Skeletal muscle satellite cell (primary cell): ENCODE data around the gene GBX1.

Source experiments
- H3K27me3 ChIP-seq: 2 replicates; pipeline ENCODE4 v1.7.0; 2013; ENCODE audit warnings: low read length; ENCODE audit not compliant: control insufficient read depth, insufficient read depth
- H3K36me3 ChIP-seq: 2 replicates; pipeline ENCODE4 v1.7.0; 2013; ENCODE audit warnings: mild to moderate bottlenecking, control low read depth, low read length; ENCODE audit not compliant: insufficient read depth
- H3K4me1 ChIP-seq: 2 replicates; pipeline ENCODE4 v1.7.0; 2013; ENCODE audit warnings: low read length; ENCODE audit not compliant: control insufficient read depth, insufficient read depth
- H3K4me2 ChIP-seq: 2 replicates; pipeline ENCODE4 v1.7.0; 2013; ENCODE audit warnings: mild to moderate bottlenecking, low read length
- H3K4me3 ChIP-seq: 2 replicates; pipeline ENCODE4 v1.7.0; 2013; ENCODE audit warnings: low read length
- H3K9ac ChIP-seq: 2 replicates; pipeline ENCODE4 v1.7.0; 2013; ENCODE audit warnings: mild to moderate bottlenecking, low read depth, low read length, moderate library complexity
- H3K9me3 ChIP-seq: replicated peaks from 2 replicates; pipeline ENCODE4 v1.7.0; 2013; ENCODE audit warnings: mild to moderate bottlenecking, control low read depth, low read length

GBX1 gene

GRCh38 chr7:151177310-151177709, 9.8 kb upstream of the GBX1 start:
- Histone ChIP-seq H3K4me1 (no peaks in the 10 kb centered on the region), H3K9ac (no peak overlapping the region), H3K9me3 (no peaks in the 10 kb centered on the region), H3K4me3 (no peak overlapping the region), H3K36me3 (no peaks in the 10 kb centered on the region), H3K27me3 (peaks cover 75% of the 10 kb centered on the region), H3K4me2 (no peak overlapping the region)

DNA sequence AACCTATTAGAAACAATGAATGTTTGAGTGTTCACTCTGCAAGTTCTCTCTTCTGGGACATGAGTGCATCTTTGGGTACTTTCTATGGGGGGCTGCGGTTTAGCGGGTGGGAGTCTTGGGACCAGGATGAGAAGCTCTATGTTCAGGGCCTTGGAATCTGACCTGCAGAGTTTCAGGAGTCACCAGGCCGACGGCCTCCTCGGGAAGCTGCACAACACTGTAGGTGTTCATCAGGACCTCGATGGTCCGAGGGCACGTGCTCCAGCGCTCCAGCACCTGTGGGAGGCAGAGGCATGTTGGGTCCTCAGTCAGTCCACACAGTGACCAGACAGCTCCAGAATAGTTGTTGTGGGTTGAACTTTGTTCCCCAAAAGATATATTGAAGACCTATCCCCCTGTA, 8.9 kb upstream of the GBX1 start:
- Histone ChIP-seq H3K4me1 (no peaks in the 10 kb centered on the region), H3K27me3 (peaks cover 72% of the 10 kb centered on the region)

GRCh38 chr7:151175793-151176311, 8.4 kb upstream of the GBX1 start:
- Histone ChIP-seq H3K9me3 (no peaks in the 10 kb centered on the region), H3K27me3 (peaks cover 71% of the 10 kb centered on the region)

More for the DNA sequence above, 8.9 kb upstream of the GBX1 start:
- Histone ChIP-seq H3K9ac (no peak overlapping the region), H3K4me3 (no peak overlapping the region), H3K36me3 (no peaks in the 10 kb centered on the region), H3K4me2 (no peak overlapping the region), H3K9me3 (no peaks in the 10 kb centered on the region)

DNA sequence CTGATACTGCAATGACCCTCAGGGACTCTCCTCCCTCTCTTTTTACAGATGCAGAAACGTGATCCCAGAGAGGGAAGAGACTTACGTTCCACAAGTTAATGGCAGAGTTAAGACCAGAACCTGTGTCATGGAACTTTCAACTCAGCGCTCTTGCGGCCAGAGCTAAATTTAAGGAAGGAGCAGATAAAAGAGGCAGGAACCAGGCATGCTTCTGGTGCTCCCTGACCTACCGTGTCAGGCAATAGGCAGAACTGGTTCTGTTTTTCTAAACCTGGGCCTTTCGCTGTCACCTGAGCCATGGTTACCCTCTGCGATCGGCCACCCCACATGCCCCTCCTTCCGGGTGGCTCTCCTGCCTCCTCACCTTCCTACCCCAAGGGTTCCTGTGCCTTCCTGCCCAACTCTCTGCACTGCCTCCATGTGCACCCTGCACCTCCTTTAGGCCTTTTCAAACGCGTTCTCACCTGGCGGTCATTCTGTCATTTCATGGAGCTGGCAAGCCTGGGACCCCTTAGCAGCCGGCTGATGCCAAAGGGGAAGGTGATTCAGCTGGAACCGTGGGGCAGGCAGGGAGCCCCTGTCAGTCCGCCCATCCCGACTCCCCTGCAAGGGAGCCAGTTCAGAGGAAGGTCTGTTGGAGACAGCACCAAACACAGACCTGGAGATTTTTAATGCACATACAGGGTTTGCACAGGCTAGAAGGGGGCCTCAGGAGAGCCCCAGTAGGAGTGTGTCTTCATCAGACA, 7.7 kb upstream of the GBX1 start:
- Histone ChIP-seq H3K9ac (no peak overlapping the region), H3K4me3 (no peak overlapping the region), H3K4me1 (no peaks in the 10 kb centered on the region), H3K27me3 (peaks cover 66% of the 10 kb centered on the region), H3K4me2 (no peak overlapping the region), H3K9me3 (no peaks in the 10 kb centered on the region), H3K36me3 (no peaks in the 10 kb centered on the region)

More at GRCh38 chr7:151175793-151176311, 8.4 kb upstream of the GBX1 start:
- no peak overlapping the region for H3K9ac ChIP-seq
- H3K4me3 ChIP-seq = no peak overlapping the region
- H3K36me3 ChIP-seq = no peaks in the 10 kb centered on the region
- H3K4me2 ChIP-seq = no peak overlapping the region
- no peaks in the 10 kb centered on the region for H3K4me1 ChIP-seq

- Histone ChIP-seq H3K4me1 (no peaks in the 10 kb centered on the region), H3K4me2 (no peak overlapping the region), H3K9me3 (no peaks in the 10 kb centered on the region), H3K36me3 (no peaks in the 10 kb centered on the region), H3K4me3 (no peak overlapping the region), H3K27me3 (peaks cover 66% of the 10 kb centered on the region), H3K9ac (no peak overlapping the region)
Observed at GRCh38 chr7:151174246-151175046, 7.0 kb upstream of the GBX1 start.

DNA sequence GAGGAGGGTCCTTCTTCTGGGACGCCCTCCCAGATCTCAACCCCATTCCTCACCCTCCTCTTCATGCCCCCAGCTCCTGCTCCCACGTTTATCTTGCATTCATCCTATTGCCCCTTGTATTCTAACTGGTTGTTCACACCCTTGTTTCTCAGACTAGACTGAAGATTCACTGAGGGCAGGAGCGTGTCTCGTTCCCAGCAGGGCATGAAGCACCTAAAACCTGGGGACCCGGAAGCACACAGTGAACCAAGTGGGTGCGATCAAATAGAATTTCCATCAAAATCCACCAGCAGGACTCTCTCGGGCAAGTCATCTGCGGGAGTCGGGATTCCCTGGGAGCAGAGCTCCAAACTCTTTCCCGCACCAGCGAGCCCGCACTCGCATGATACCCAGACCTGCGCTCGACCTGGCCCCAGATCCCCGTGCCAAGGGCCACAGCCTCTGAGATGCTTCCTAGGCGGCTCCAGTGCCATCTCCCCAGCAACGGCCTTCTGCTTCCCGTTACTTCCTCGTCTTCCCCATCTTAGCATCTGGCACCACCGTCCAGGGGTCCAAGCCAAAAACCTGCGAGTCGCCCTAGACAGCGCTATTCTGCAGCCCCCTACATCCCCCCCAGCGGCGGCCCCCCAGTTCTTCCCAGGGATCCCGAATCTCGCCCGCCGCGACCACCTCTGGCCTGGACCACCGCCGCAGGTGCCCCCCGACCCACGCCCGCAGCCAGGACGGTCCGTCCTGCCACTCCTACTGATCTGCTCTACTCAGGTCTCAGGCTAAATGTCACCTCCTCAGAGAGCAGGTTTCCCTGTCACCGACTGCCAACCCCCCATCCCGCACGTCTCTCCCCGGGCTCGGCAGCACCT, 6.1 kb upstream of the GBX1 start:
- Histone ChIP-seq H3K36me3 (no peaks in the 10 kb centered on the region), H3K4me1 (no peaks in the 10 kb centered on the region), H3K4me2 (no peak overlapping the region), H3K9me3 (no peaks in the 10 kb centered on the region), H3K27me3 (peaks cover 66% of the 10 kb centered on the region), H3K9ac (no peak overlapping the region), H3K4me3 (no peak overlapping the region)

DNA sequence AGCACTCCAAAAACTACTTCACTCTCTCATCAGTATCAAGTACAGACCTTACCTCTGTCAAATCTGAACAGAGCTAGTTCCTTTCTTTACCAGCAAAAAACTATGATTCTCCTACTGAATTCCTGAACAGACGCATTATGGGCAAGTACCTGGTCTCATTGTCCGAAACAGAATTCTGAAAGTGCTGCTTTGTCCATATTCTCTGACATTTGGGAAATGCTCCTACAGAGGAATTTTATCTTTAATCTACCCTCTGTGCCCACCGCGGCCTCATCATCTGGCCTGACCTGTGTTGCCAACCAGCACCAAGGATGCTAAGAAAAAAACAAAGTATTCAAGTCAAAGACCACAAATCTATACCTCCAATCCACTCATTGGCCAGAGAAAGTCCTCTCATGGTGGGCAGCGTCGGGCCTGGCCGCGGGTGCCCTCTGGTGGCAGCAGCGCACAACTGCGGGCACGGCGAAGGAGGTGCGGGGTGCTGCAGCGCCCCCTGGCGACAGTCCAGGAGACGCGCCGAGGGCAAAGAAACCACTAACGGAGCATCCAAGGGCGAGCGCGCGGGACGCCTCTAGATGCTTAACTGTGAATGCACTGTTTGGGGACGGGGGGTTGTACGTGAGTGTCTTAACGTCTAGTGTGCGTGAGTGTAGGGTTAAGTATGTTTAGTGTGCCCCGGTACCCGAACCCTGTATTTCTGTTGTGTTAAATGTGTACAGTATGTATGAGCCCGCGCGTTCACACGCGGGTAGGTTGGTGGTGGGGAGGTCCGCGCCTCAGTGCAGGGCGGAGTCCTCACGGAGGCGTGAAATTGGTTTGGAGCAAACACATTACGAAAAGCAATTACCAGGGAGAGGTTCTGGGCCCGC, 5.0 kb upstream of the GBX1 start:
- H3K36me3 ChIP-seq = no peaks in the 10 kb centered on the region
- H3K27me3 ChIP-seq = peaks cover 65% of the 10 kb centered on the region
- no peaks in the 10 kb centered on the region for H3K4me1 ChIP-seq
- H3K4me2 ChIP-seq = no peak overlapping the region
- no peak overlapping the region for H3K4me3 ChIP-seq
- H3K9ac ChIP-seq = no peak overlapping the region
- no peaks in the 10 kb centered on the region for H3K9me3 ChIP-seq

DNA sequence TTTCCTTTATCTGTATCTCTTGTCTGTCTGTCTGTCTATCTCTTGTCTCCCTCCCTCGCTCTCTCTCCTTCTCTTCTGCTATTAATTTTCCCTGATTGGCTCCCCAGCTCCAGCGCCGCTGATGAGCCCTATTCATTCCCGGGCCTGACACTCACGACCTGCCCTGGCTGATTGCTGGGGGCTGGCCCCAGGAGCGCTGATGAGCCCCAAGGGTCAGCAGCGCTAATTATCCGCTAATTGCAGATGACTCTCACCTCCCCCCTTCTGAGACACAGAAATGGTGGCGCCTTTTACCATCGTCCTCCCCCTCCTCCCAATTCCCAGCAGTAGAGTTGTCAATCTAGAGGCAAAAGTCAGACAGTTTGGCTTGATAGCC, 1.3 kb upstream of the GBX1 start:
- peaks cover 78% of the 10 kb centered on the region for H3K27me3 ChIP-seq
- H3K36me3 ChIP-seq = no peaks in the 10 kb centered on the region
- H3K4me2 ChIP-seq = no peak overlapping the region
- no peak overlapping the region for H3K9ac ChIP-seq
- peaks cover 6% of the 10 kb centered on the region for H3K4me1 ChIP-seq
- H3K4me3 ChIP-seq = no peak overlapping the region
- H3K9me3 ChIP-seq = no peaks in the 10 kb centered on the region

- Histone ChIP-seq H3K4me1 (peaks cover 6% of the 10 kb centered on the region), H3K36me3 (no peaks in the 10 kb centered on the region), H3K4me2 (peak overlapping the region; percentile 82), H3K4me3 (peak overlapping the region; percentile 44), H3K9ac (no peak overlapping the region), H3K9me3 (no peaks in the 10 kb centered on the region), H3K27me3 (peaks cover 81% of the 10 kb centered on the region)
Observed at GRCh38 chr7:151168003-151168786, 701 bp upstream of the GBX1 start.

DNA sequence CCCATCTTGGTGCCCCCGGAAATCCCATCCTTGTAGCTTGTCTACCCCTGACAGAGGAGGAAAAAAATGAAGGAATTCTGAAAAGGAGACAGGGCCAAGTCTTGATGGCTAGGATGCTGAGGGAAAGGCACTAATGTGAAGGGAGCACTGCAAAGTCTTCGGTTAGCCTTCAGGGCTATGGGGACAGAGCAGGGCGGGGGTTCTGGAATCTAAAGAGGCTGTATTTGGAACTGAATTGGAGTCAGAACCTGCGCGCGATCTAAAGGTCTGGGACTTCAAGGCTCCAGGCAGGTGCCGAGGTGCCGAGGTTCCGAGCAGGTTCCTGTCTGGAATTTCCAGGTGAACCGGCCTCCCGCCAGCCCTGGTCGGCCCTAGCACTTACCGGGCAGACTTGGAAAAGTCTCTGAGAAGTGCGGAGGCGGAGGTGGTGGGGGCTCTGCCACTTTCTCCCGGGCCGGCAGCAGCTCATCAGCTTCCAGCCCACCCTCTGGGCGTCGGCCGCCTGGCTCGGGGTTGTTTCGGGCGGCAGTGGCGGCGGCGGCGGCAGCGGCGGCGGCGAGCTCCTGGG, 781 bp downstream of the GBX1 start:
- no peak overlapping the region for H3K9ac ChIP-seq
- peaks cover 6% of the 10 kb centered on the region for H3K4me1 ChIP-seq
- no peaks in the 10 kb centered on the region for H3K36me3 ChIP-seq
- H3K9me3 ChIP-seq = no peaks in the 10 kb centered on the region
- peak overlapping the region; percentile 60 for H3K4me3 ChIP-seq
- peaks cover 85% of the 10 kb centered on the region for H3K27me3 ChIP-seq
- H3K4me2 ChIP-seq = peak overlapping the region; percentile 82
